Mammary epithelial cell (primary cell): ENCODE measurements around the gene GOLT1B.

Experiments
- CTCF ChIP-seq, 2 donors: IDR thresholded peaks in 1 of 2; conservative IDR thresholded peaks in 1 of 2; 2 replicates each; pipeline ENCODE4 v1.5.1; 2011 to 2012; ENCODE audit warnings: inconsistent platforms in 2 of 2, low read length in 2 of 2, mild to moderate bottlenecking in 2 of 2, control low read depth in 1 of 2, low read depth in 1 of 2; ENCODE audit not compliant: insufficient read depth in 1 of 2; ENCODE audit errors: extremely low read depth in 1 of 2
- EZH2 ChIP-seq: IDR thresholded peaks from 2 replicates; pipeline ENCODE4 v1.6.1; 2012; ENCODE audit warnings: low read length, inconsistent platforms, borderline replicate concordance

- no peak for TF ChIP-seq CTCF (conservative IDR thresholded peaks at IDR 0.05 in 1 of 2, IDR thresholded peaks at IDR 0.05 in 1 of 2; ENCODE audit: extremely low read depth in 1 of 2, insufficient read depth in 1 of 2, low read depth in 1 of 2, low read length in 2 of 2)
- TF ChIP-seq EZH2: no peak
Observed at GRCh38 chr12:21500786-21501257, 767 bp upstream of the GOLT1B start.
